OCI-LY1 (cell line): ENCODE results near the gene NAXD.

ENCODE experiments used
- EZH2 ChIP-seq: fragments of 200-600 bp; sonication (generic), shearing (Covaris generic); IDR thresholded peaks from 2 replicates; pipeline ENCODE4 v1.8.0; 2017; ENCODE audit warnings: borderline replicate concordance, mixed run types, mild to moderate bottlenecking, antibody characterized with exemption, low read length, moderate library complexity, mixed read lengths
- TF ChIP-seq, protein P1 (sequence below): fragments of 200-600 bp; sonication (generic), shearing (Covaris generic); IDR thresholded peaks from 2 replicates; pipeline ENCODE4 v1.5.1; 2017; ENCODE audit warnings: mild to moderate bottlenecking, antibody characterized with exemption, low read length, moderate library complexity, mixed read lengths

DNA sequence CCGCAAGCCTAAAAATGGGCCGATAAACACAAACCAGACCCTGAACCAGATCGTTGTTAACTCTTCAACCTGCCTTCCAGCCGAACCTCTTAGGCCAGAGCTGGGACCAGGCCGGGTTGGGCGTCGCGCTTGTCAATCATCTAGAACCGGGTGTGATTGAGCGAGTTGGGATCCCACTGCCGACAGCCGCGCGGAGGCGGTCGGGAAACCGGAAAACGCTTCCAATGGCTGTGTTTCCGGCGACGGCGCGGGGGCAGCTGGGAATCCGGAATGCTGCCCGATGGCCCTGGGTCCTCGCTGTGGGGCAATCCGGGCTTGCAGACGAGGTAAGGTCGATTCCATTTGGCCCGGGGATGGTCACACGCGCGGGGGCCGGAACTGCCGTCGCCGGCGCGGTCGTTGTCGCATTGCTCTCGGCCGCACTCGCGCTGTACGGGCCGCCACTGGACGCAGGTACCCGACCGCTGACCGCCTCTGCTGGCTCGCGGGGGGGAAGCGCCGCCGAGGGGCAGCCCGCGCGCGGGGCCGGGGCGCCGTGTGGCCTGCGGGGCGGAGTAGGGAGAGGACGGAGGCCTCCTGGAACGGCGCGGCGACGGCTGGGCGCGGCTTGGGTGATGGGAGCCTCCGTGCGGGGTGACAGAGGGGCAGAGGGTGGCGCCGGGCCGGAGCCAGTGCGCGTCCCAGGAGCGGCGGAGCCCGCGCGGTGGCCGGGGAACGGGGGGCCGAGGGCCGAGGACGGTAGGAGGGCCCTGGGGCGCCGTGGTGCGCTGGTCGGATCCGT lies at the start of gene NAXD:
- TF ChIP-seq, protein P1, sequence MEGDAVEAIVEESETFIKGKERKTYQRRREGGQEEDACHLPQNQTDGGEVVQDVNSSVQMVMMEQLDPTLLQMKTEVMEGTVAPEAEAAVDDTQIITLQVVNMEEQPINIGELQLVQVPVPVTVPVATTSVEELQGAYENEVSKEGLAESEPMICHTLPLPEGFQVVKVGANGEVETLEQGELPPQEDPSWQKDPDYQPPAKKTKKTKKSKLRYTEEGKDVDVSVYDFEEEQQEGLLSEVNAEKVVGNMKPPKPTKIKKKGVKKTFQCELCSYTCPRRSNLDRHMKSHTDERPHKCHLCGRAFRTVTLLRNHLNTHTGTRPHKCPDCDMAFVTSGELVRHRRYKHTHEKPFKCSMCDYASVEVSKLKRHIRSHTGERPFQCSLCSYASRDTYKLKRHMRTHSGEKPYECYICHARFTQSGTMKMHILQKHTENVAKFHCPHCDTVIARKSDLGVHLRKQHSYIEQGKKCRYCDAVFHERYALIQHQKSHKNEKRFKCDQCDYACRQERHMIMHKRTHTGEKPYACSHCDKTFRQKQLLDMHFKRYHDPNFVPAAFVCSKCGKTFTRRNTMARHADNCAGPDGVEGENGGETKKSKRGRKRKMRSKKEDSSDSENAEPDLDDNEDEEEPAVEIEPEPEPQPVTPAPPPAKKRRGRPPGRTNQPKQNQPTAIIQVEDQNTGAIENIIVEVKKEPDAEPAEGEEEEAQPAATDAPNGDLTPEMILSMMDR: no peak
- no peak for TF ChIP-seq EZH2
